ENCODE data around the gene PKP4. TPM values are rescaled to one million over a fixed set of nuclear protein-coding genes. Genes with fewer than 3 reads are reported as not detected.

Gene PKP4
- total RNA-seq, 1 experiment from 2014 or later: 59.1 TPM

DNA sequence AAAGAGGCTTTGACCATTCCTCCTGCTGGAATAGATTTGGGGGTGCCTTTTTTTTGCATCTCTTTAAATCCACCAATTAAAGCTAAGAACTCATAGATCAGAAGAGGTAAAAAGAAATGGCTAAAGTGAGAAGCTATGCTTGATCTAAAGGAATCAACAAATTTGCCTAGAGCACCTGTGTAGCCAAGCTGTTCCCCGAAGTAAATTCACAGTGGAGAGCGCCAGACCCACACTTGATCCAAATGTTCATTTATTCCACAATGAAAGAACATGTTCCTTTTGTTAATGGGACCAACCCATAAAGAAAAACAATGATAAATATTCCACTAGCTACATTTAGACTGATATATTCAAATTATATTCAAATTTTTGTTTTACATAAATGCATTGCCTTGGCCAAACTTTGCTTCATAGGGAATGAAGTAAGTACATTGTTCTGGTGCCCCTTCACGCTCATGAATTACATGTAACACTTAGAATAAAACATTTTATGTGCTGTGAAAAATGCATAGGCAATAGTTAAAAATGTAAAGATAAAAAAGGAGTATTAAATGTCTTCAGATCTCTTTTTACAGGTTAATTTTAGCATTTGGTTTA lies 167.4 kb downstream of the PKP4 start:
- Histone ChIP-seq H3K4me3 (no peak overlapping the region), H3K36me3 (ENCODE audit: low read depth) (no peaks in the 10 kb centered on the region; the same call in 1 of the 2 replicates), H2AFZ (no peak overlapping the region), H4K20me1 (ENCODE audit: insufficient read depth) (no peaks in the 10 kb centered on the region), H3K9me3 (ENCODE audit: insufficient read depth, low read depth) (no peaks in the 10 kb centered on the region), H3K27me3 (ENCODE audit: insufficient read depth, low read depth) (no peaks in the 10 kb centered on the region), H3K4me2 (no peak overlapping the region), H3K9me2 (ENCODE audit: insufficient read depth) (no peaks in the 10 kb centered on the region), H3K27ac (no peak overlapping the region), H3F3A (ENCODE audit: insufficient read depth, low read depth) (peaks cover 3% of the 10 kb centered on the region; the same call in 1 of the 2 replicates), H3K4me1 (replicated peaks; ENCODE audit: insufficient read depth) (peaks cover 4% of the 10 kb centered on the region), H3K79me2 (ENCODE audit: low read depth) (no peaks in the 10 kb centered on the region)
- BruUV-seq (replicated peaks): no TSS peak
- ChIA-PET CTCF (no interaction called here), POLR2A (ENCODE audit: unreplicated experiment) (no interaction called here)
- intact Hi-C loops (cut with micrococcal nuclease; ENCODE audit: unreplicated experiment): no loop called here
- no peak for TF ChIP-seq EZH2 (IDR thresholded peaks at IDR 0.05; ENCODE audit: low read depth)
- TF ChIP-seq, protein P1, sequence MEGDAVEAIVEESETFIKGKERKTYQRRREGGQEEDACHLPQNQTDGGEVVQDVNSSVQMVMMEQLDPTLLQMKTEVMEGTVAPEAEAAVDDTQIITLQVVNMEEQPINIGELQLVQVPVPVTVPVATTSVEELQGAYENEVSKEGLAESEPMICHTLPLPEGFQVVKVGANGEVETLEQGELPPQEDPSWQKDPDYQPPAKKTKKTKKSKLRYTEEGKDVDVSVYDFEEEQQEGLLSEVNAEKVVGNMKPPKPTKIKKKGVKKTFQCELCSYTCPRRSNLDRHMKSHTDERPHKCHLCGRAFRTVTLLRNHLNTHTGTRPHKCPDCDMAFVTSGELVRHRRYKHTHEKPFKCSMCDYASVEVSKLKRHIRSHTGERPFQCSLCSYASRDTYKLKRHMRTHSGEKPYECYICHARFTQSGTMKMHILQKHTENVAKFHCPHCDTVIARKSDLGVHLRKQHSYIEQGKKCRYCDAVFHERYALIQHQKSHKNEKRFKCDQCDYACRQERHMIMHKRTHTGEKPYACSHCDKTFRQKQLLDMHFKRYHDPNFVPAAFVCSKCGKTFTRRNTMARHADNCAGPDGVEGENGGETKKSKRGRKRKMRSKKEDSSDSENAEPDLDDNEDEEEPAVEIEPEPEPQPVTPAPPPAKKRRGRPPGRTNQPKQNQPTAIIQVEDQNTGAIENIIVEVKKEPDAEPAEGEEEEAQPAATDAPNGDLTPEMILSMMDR (conservative IDR thresholded peaks at IDR 0.05): no peak
- no peak for DNase-seq

DNA sequence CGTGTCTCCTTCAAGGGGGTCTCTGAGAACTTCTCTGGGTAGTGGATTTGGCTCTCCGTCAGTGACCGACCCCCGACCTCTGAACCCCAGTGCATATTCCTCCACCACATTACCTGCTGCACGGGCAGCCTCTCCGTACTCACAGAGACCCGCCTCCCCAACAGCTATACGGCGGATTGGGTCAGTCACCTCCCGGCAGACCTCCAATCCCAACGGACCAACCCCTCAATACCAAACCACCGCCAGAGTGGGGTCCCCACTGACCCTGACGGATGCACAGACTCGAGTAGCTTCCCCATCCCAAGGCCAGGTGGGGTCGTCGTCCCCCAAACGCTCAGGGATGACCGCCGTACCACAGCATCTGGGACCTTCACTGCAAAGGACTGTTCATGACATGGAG lies 168.2 kb downstream of the PKP4 start:
- POLR2A ChIA-PET (ENCODE audit: unreplicated experiment): no interaction called here
- DNase-seq: no peak
- intact Hi-C loops (cut with micrococcal nuclease; ENCODE audit: unreplicated experiment): no loop called here
- Histone ChIP-seq H3K9me2 (ENCODE audit: insufficient read depth) (no peaks in the 10 kb centered on the region), H3K9me3 (ENCODE audit: insufficient read depth, low read depth) (no peaks in the 10 kb centered on the region), H4K20me1 (ENCODE audit: insufficient read depth) (no peaks in the 10 kb centered on the region), H3F3A (ENCODE audit: insufficient read depth, low read depth) (no peaks in the 10 kb centered on the region), H3K4me3 (no peak overlapping the region), H3K36me3 (ENCODE audit: low read depth) (no peaks in the 10 kb centered on the region; the same call in 1 of the 2 replicates), H3K4me1 (replicated peaks; ENCODE audit: insufficient read depth) (no peaks in the 10 kb centered on the region), H3K27ac (no peak overlapping the region), H3K79me2 (ENCODE audit: low read depth) (no peaks in the 10 kb centered on the region), H3K27me3 (ENCODE audit: insufficient read depth, low read depth) (no peaks in the 10 kb centered on the region), H2AFZ (no peak overlapping the region), H3K4me2 (no peak overlapping the region)
- no TSS peak for BruUV-seq (replicated peaks)
- TF ChIP-seq EZH2 (IDR thresholded peaks at IDR 0.05; ENCODE audit: low read depth): no peak
- CTCF ChIA-PET: no interaction called here

DNA sequence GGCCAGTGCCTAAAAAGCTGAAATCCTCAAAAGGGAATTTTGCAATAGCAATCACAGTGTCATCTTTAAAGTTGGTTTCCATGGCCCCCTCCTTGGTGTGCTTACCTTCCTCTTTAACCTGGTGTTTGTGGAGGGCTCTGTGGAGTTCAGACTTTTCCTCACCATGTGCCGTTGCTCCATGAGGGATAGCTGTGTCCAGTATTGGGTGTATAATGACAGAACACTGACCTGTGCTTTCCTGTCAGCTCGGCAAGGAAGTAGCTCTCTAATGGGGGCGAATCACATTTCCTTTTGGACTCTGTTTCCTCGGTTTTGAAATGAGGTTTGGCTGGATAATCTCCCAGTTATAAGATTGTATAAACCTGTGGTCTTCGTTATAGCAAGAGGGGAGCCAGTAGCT lies 172.4 kb downstream of the PKP4 start:
- Histone ChIP-seq H3K79me2 (ENCODE audit: low read depth) (no peaks in the 10 kb centered on the region), H3K27me3 (ENCODE audit: insufficient read depth, low read depth) (no peaks in the 10 kb centered on the region), H2AFZ (no peak overlapping the region), H3K4me2 (no peak overlapping the region), H3F3A (ENCODE audit: insufficient read depth, low read depth) (no peaks in the 10 kb centered on the region), H3K9me2 (ENCODE audit: insufficient read depth) (no peaks in the 10 kb centered on the region), H3K9me3 (ENCODE audit: insufficient read depth, low read depth) (no peaks in the 10 kb centered on the region), H3K27ac (no peak overlapping the region), H4K20me1 (ENCODE audit: insufficient read depth) (no peaks in the 10 kb centered on the region), H3K4me3 (no peak overlapping the region), H3K36me3 (ENCODE audit: low read depth) (no peaks in the 10 kb centered on the region), H3K4me1 (replicated peaks; ENCODE audit: insufficient read depth) (no peaks in the 10 kb centered on the region)
- intact Hi-C loops (cut with micrococcal nuclease; ENCODE audit: unreplicated experiment): no loop called here
- TF ChIP-seq EZH2 (IDR thresholded peaks at IDR 0.05; ENCODE audit: low read depth): no peak
- TF ChIP-seq, protein P1 (conservative IDR thresholded peaks at IDR 0.05): no peak
- POLR2A ChIA-PET (ENCODE audit: unreplicated experiment): no interaction called here
- BruUV-seq (replicated peaks): no TSS peak
- DNase-seq: no peak
- CTCF ChIA-PET: no interaction called here

DNA sequence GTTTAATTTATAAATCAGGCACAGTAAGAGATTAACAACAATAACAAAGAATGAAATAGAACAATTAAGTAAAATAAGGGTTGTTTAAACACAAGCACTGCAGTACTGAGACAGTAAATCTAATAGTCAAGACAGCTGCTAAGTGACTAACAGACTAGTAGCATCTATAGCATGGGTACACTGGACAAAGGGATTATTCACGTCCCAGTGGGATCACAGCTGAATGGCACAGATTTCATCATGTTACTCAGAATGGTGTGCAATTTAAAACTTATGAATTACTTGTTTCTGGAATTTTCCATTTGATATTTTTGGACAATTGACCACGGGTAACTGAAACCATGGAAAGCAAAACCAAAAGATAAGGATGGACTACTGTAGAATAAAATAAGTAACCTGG lies 176.5 kb downstream of the PKP4 start:
- H3K27me3 ChIP-seq (ENCODE audit: insufficient read depth, low read depth): no peaks in the 10 kb centered on the region
- H3K4me1 ChIP-seq (replicated peaks; ENCODE audit: insufficient read depth): no peaks in the 10 kb centered on the region
- intact Hi-C loops (cut with micrococcal nuclease; ENCODE audit: unreplicated experiment): no loop called here

More for the DNA sequence above, 176.5 kb downstream of the PKP4 start:
- no peaks in the 10 kb centered on the region for H3F3A ChIP-seq (ENCODE audit: insufficient read depth, low read depth)
- no peak overlapping the region for H3K27ac ChIP-seq
- H3K4me2 ChIP-seq: no peak overlapping the region
- no peaks in the 10 kb centered on the region for H3K79me2 ChIP-seq (ENCODE audit: low read depth)
- H3K9me3 ChIP-seq (ENCODE audit: insufficient read depth, low read depth): no peaks in the 10 kb centered on the region
- DNase-seq: no peak
- H3K36me3 ChIP-seq (ENCODE audit: low read depth): no peaks in the 10 kb centered on the region
- no peak overlapping the region for H3K4me3 ChIP-seq
- BruUV-seq (replicated peaks): no TSS peak
- ChIA-PET POLR2A (ENCODE audit: unreplicated experiment) (no interaction called here), CTCF (no interaction called here)
- no peaks in the 10 kb centered on the region for H4K20me1 ChIP-seq (ENCODE audit: insufficient read depth)
- no peak overlapping the region for H2AFZ ChIP-seq
- no peak for TF ChIP-seq EZH2 (IDR thresholded peaks at IDR 0.05; ENCODE audit: low read depth)
- TF ChIP-seq, protein P1 (conservative IDR thresholded peaks at IDR 0.05): no peak
- no peaks in the 10 kb centered on the region for H3K9me2 ChIP-seq (ENCODE audit: insufficient read depth)

Data from PC-9 (cell line).